MG63 (cell line): Measurements from ENCODE around the gene RGS21. TPM values are rescaled to one million over a fixed set of nuclear protein-coding genes. Genes with fewer than 3 reads are reported as not detected.
"Not testable (repeated sequence)": the region's sequence is repeated elsewhere in the genome, so short reads cannot be mapped to it uniquely, and the experiment has no call there.

Source experiments
- DNase-seq: peaks from one replicate; pipeline ENCODE4 v3.0.0-alpha.2; 2020
- H3K27me3 ChIP-seq: fragments of 250-450 bp; sonication (Bioruptor Pico); 2 replicates; pipeline ENCODE4 v1.5.1; 2020; ENCODE audit warnings: mild to moderate bottlenecking, moderate library complexity
- H3K36me3 ChIP-seq: fragments of 250-450 bp; sonication (Bioruptor Pico); 2 replicates; pipeline ENCODE4 v1.5.1; 2020; ENCODE audit warnings: mild to moderate bottlenecking, moderate library complexity
- H3K4me3 ChIP-seq: fragments of 250-450 bp; sonication (Bioruptor Pico); 2 replicates; pipeline ENCODE4 v1.5.1; 2020; ENCODE audit warnings: mild to moderate bottlenecking, moderate library complexity
- H3K9me3 ChIP-seq: fragments of 250-450 bp; sonication (Bioruptor Pico); 2 replicates; pipeline ENCODE4 v1.5.1; 2020; ENCODE audit warnings: mild to moderate bottlenecking, moderate library complexity
- total RNA-seq: library from RNA; depleted of rRNA; stranded (reverse); fragments of >200 nt; shearing (Covaris generic); gene quantifications from 2 replicates; pipeline ENCODE4 v1.2.3, GENCODE V29; 2014; ENCODE audit warnings: low replicate concordance; rRNA removed

RGS21 gene, protein sequence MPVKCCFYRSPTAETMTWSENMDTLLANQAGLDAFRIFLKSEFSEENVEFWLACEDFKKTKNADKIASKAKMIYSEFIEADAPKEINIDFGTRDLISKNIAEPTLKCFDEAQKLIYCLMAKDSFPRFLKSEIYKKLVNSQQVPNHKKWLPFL
- not detected in 2 replicates for total RNA-seq

DNA sequence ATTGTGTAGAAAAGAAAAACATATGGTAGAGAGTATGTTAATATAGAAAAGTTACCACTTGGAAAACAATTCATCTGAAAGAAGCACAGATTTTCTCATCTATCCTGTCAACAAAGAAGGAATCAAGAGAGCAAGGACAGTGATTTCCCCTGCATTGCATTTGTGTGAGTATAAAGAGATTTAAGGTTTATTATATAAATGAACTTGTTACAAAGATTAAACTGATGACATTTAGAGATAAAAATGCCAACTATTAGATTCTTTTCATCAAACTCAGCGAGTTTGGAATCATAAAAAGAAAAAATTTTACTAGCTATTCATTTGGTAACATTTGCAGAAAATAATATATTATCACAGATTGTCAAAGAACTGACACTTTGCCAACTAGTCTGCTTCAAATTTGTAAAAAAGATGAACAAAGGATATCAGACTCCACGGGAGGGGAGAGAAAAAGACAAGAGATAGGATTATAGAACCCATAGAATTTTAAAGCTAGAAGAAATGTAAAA lies at the start of gene RGS21:
RGS21 (plus strand) TSS at position 51 of the 509 bp plus-strand sequence. CDS start 26,045 bp downstream, outside the sequence.
- DNase-seq, result no peak
- Histone ChIP-seq H3K9me3 (no peaks in the 10 kb centered on the region), H3K27me3 (no peaks in the 10 kb centered on the region), H3K4me3 (no peak within 1 kb of the TSS), H3K36me3 (no peaks in the 10 kb centered on the region)

DNA sequence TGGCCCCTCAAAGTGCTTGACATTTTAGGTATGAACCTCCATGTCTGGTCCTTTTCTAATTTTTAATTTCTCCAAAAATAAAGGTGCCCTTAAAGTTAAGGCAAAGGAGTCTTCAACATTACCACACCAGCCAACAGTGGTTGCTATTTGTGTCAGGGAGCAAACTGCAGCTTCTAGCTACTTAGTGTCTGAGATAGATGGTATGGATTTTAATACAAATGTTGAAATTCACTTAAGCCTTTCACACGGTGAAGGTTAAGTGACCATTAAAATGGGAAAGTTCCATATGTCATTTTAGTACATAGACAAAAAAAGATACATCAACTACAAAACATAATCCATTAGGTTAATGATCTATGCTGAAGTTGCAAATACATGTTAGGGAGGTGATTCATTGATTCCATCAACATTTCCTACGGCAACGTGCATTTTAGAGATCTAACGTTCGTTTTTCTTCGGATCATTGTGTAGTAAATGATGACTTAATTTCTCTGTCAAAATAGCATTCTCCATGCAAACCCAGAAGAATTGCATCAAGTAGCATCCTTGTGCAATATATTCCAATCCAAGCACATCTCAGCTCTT lies 48.2 kb upstream of the RGS21 start:
- no peak for DNase-seq
- Histone ChIP-seq H3K36me3 (no peaks in the 10 kb centered on the region), H3K4me3 (no peak overlapping the region), H3K9me3 (no peaks in the 10 kb centered on the region), H3K27me3 (no peaks in the 10 kb centered on the region)

DNA sequence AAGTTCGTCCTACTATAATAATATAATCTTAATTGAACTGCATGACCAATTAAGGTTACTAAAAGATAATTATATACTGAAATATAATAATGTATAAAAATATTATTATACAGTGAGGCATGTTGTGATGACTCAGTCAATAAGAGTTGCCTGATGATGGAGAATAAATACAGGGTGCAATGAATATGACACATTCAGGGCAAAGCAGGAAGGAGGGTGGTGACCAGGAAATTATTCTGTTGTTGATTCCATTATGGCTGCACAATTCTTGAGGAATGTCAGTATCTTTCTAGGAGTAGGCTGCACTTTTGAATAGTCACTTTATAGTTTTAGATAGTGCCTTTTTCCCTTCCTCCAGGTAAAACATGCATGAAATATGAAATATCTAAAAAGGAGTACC lies 46.4 kb upstream of the RGS21 start:
- Histone ChIP-seq H3K9me3 (no peaks in the 10 kb centered on the region), H3K27me3 (no peaks in the 10 kb centered on the region), H3K36me3 (no peaks in the 10 kb centered on the region), H3K4me3 (no peak overlapping the region)
- no peak for DNase-seq

DNA sequence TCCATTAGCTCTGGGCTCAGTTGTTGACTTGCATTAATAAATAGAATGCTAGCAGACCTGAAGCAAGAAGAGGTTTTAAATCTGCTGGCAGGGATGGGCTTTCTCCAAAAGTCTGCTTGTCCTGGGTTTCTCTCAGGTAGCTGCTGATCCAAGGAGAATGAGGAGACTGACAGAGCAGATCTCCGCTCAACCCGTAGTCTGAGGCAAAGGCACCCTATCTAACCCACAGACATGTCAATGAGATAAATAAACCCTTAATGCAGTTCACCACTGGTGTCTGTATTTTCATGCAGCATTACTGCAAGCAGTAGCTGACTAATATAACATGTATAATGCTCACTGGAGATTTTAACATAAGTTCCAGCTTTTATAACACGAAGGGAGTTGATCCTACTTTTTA lies 44.1 kb upstream of the RGS21 start:
- no peak overlapping the region for H3K4me3 ChIP-seq
- H3K36me3 ChIP-seq, result no peaks in the 10 kb centered on the region
- no peaks in the 10 kb centered on the region for H3K27me3 ChIP-seq
- H3K9me3 ChIP-seq, result no peaks in the 10 kb centered on the region
- no peak for DNase-seq

DNA sequence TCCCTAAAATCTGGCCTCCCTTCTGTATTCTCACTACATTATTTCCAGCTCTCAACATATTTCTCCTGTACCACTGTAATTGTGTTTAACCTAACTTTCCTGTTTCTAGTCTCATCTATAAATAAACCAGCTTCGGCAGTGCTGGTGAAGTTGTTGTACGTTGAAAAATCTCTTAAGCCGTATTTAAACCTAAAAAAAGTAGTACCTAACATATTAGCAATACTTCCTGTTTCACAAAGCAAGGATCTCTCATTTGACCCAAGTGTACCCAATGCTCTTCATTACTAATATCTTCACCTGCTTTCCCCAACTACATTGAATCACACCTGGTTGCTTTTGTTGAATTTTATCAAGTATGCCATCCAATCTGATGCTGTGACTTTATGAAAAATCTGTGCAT lies 42.2 kb upstream of the RGS21 start:
- no peak overlapping the region for H3K4me3 ChIP-seq
- no peak for DNase-seq
- no peaks in the 10 kb centered on the region for H3K9me3 ChIP-seq
- no peaks in the 10 kb centered on the region for H3K27me3 ChIP-seq
- H3K36me3 ChIP-seq, result no peaks in the 10 kb centered on the region

DNA sequence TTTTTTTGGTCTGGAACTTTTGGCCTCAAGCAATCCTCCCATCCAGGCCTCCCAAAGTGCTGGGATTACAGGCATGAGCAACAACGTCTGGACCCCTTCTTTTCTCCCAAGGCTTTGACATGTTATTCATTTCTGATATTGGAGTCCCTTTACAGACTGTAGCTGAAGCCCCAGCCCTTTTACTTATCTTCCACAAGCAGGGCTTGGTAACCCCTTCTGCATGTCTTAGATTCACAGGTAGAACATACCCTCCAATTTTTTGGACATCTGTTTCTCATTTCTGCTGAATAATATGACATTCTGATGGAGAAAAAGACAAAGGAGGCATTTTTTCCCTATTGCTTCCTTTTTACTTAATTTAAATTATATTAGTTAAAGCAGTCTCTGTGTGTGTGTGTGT lies 39.2 kb upstream of the RGS21 start:
- no peak overlapping the region for H3K4me3 ChIP-seq
- no peaks in the 10 kb centered on the region for H3K36me3 ChIP-seq
- peaks cover 7% of the 10 kb centered on the region for H3K9me3 ChIP-seq
- no peak for DNase-seq
- no peaks in the 10 kb centered on the region for H3K27me3 ChIP-seq

DNA sequence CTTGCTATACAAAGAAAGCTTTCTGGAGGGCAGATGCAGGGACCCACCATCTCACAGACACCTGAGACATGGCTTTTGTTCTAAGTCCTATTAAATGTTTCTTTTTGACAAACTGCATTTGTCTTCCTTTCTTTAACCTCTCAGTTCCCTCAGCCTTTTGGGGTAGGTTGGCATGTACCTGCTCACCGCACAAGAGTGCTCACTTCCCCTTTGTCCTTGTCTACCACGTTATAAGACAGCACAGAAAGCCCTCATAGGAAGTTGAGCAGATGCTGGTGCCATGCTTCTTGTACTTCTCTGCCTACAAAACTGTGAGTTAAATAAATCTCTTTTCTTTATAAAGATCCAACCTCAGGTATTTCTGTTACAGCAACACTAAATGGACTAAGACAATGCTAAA lies 31.9 kb upstream of the RGS21 start:
- no peak overlapping the region for H3K4me3 ChIP-seq
- peaks cover 11% of the 10 kb centered on the region for H3K9me3 ChIP-seq

DNA sequence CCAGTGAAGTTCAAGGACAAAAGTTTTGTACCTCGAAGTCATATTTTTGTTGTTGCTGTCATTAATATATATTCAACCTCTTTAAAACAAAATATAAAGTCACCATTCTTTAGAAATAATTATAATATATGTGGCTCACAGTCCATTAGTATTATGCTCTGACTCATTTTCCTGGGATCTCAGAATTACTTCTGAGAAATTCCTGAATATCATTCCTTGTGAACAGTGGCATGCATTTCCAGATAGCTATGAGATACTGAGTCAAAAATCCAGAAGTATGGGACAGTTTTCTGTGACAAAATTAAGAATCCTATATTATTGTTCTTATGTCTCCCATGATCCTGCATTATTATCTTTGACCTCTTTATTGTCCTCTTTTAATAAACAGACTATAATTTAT lies 13.8 kb upstream of the RGS21 start:
- H3K9me3 ChIP-seq, result no peaks in the 10 kb centered on the region
- H3K36me3 ChIP-seq, result no peaks in the 10 kb centered on the region
- H3K4me3 ChIP-seq, result no peak overlapping the region
- no peak for DNase-seq
- no peaks in the 10 kb centered on the region for H3K27me3 ChIP-seq

More for the DNA sequence above, 31.9 kb upstream of the RGS21 start:
- no peaks in the 10 kb centered on the region for H3K36me3 ChIP-seq
- DNase-seq, result no peak
- H3K27me3 ChIP-seq, result no peaks in the 10 kb centered on the region

DNA sequence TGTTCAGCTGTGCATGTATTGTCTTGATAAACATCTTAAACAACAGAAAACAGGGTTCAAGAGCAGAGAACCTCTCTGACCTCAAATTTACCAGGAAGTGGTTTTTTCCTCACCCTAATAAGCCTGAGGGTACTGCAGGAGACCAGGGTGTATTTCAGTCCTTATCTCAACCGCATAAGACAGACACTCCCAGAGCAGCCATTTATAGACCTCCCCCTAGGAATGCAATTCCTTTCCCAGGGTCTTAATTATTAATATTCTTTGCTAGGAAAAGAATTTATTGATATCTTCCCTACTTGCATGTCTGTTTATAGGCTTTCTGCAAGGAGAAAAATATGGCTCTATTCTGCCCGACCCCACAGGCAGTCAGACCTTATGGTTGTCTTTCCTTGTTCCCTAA lies 8.5 kb upstream of the RGS21 start:
- H3K9me3 ChIP-seq, DNase-seq, H3K27me3 ChIP-seq, H3K36me3 ChIP-seq, H3K4me3 ChIP-seq: not testable (repeated sequence)

DNA sequence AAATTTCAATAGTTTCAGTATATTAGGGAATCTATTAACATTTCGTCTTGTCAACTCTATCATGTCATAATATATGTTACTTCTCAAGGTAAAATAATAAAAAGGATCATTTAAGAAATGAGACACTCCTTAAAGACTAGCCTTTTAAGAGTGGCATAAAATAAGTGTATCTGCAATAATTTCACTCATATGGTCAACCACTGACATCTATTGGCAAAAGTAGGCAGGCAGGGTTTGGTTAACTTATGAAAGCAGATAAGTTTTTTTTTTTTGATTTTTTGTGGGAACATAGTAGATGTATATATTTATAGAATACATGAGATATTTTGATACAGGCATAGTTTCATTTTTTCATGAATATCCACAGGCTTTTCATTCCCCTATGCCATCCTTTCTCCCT lies 5.5 kb upstream of the RGS21 start:
- DNase-seq, result no peak
- Histone ChIP-seq H3K27me3 (no peaks in the 10 kb centered on the region), H3K4me3 (no peak overlapping the region), H3K9me3 (no peaks in the 10 kb centered on the region), H3K36me3 (no peaks in the 10 kb centered on the region)

DNA sequence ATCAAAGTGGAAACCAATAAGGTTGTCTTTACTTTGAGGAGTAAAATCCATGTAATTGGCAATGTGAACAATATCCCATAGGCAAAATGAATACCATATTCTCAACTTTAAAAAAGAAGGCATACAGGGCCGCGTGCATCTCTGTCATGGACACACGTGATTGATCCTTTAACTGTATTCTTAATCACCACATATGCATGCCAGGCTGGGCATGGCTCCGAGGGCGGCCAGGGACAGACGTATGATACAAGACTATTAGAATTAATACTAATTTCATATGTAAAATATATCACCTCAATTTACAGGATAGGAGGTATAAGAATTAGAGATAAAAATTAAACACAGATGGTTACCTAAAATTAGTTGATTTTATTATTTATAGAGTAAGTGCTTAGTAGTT lies 11.2 kb downstream of the RGS21 start:
- no peak for DNase-seq
- Histone ChIP-seq H3K27me3 (no peaks in the 10 kb centered on the region), H3K9me3 (no peaks in the 10 kb centered on the region), H3K36me3 (no peaks in the 10 kb centered on the region), H3K4me3 (no peak overlapping the region)

DNA sequence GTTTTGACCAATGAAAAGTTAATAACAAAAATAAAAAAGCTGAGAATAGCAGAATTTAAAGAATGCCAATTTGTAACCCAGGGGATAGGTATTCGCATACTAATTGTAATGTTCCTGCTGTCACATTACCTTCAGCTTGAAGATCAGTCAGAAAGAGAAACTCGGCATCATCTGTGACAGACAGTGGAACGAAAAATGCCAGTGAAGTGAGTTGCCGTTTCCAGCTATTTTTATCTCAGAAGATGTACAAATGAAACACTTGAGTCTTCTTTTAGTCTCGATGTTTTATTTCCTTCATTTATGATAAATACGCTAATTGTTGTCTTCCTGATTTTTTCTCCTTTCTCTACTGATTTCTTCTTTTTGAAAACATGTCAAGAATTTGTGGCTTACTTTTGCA lies 26.1 kb downstream of the RGS21 start:
- no peak overlapping the region for H3K4me3 ChIP-seq
- H3K9me3 ChIP-seq, result no peaks in the 10 kb centered on the region
- no peaks in the 10 kb centered on the region for H3K27me3 ChIP-seq
- DNase-seq, result no peak
- H3K36me3 ChIP-seq, result no peaks in the 10 kb centered on the region

DNA sequence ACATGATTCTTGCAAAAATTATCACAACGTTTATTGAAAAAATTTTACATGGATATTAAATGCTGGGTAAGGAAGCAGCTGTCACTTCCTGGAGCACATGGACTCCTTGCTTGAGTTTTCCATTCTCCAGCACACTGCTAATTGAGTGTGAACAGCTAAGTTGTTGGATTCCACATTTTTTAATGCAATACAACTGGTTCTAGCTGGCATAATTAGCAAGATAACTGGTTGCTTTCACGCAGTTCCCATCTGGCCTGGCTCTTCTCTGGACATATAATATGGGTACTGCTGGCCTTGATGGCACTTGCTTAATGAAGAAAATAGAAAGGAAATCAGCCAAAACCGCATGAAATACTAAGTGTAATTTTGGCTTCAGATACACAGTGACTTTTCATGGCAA lies 26.6 kb downstream of the RGS21 start:
- Histone ChIP-seq H3K9me3 (no peaks in the 10 kb centered on the region), H3K27me3 (no peaks in the 10 kb centered on the region), H3K4me3 (no peak overlapping the region), H3K36me3 (no peaks in the 10 kb centered on the region)
- no peak for DNase-seq

DNA sequence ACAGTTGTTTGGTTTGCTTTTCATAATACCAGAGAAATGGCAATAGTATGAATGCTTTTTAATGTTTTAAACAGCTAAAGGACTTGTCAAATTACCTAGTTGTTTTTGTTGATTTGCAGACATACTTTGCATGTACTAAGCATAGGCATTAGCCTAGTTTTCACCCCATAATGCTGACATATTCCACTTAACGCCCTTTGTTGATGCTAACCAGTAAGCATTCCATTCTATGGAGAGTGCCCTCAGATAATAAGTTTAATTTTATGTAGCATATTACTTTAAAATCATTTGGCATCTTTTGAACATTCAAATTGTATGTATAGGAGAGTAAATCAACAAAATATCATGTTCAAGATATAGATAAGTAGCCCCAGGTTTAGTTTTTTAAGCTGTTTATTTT lies 32.5 kb downstream of the RGS21 start:
- H3K4me3 ChIP-seq, result no peak overlapping the region
- no peak for DNase-seq
- H3K9me3 ChIP-seq, result no peaks in the 10 kb centered on the region
- H3K36me3 ChIP-seq, result no peaks in the 10 kb centered on the region
- H3K27me3 ChIP-seq, result no peaks in the 10 kb centered on the region

DNA sequence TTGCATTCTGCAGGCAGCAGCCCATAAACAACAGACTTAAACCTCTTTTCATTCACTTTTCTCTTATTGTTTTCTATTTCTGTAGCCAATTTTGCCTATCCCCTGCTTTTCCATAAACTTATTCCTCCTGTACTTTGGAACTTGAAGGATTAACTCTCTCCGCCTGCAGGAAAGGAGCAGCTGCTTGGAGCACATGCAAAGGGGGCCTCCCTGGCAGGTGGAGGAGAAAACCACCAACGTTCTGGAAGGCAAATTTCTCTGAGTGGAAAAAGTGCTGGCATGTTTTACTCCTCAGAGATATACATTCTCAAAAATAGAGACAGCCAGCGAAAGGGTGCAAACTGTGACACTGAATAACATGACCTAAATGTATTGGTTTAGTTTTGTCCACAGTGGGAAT lies 33.6 kb downstream of the RGS21 start:
- H3K9me3 ChIP-seq, result no peaks in the 10 kb centered on the region
- H3K27me3 ChIP-seq, result no peaks in the 10 kb centered on the region
- DNase-seq, result no peak
- no peak overlapping the region for H3K4me3 ChIP-seq
- no peaks in the 10 kb centered on the region for H3K36me3 ChIP-seq

DNA sequence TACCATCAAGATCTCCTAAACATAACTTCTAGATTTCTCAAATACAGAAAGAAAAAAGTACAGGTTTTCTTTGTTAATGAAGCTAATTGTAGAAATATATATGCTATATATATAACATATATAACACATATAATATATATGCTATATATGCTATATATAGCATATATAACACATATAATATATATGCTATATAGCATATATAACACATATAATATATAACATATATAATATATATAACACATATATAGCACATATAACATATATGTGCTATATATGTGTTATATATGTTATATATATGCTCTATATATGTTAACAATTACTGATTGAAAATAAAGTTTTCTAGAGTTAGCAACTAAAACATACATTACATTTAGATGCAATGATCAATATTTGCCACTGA lies 34.8 kb downstream of the RGS21 start:
- DNase-seq, result no peak
- Histone ChIP-seq H3K4me3 (no peak overlapping the region), H3K27me3 (no peaks in the 10 kb centered on the region), H3K9me3 (no peaks in the 10 kb centered on the region), H3K36me3 (no peaks in the 10 kb centered on the region)

DNA sequence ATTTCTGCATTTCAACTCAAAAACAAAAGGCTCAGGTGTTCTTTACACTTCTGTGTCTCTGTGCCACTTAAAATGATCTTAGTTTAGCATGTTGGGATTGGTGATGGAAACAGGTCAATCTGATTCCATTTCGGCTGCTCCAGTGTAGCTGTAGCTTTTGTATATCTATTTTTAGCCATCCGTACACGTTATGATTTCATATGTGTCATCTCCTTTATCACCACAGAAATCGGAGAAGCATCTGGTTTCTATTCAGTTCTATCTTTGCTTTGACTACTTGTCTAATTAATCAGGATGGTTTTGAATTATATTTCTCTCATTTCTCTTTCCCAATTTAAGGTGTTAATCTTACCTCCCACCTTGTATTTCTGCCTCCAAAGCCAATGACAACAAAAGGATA lies 41.1 kb downstream of the RGS21 start:
- no peaks in the 10 kb centered on the region for H3K27me3 ChIP-seq
- no peak for DNase-seq
- H3K4me3 ChIP-seq, result no peak overlapping the region
- H3K36me3 ChIP-seq, result no peaks in the 10 kb centered on the region
- H3K9me3 ChIP-seq, result no peaks in the 10 kb centered on the region

DNA sequence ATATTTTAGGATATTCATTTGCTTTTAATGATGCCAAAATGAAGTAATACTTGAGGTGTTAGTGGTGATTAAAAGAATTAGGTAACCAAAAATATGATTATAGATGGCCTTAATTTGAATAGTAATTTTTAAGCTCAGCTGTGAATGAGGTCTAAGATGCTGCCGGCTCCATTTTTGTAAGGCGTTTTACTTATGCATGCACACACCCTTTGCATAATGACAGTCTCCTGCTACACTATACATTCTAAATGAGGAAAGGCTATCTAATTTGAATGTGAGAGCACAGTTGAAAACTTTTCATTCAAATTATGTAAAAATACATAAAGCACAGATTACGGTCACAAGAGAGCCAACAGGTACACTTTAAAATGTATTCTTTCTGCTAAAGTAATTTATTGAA lies 41.6 kb downstream of the RGS21 start:
- Histone ChIP-seq H3K36me3 (no peaks in the 10 kb centered on the region), H3K9me3 (no peaks in the 10 kb centered on the region), H3K4me3 (no peak overlapping the region), H3K27me3 (no peaks in the 10 kb centered on the region)
- DNase-seq, result no peak
